ENCODE data around the gene LYRM4.

Gene LYRM4

GRCh38 chr6:5098501-5099270, 162.1 kb downstream of the LYRM4 start:
- no peak overlapping the region for H3K4me2 ChIP-seq (ENCODE audit: low read length)
- no peaks in the 10 kb centered on the region for H3K36me3 ChIP-seq (ENCODE audit: control insufficient read depth, insufficient read depth, low read length)
- no peaks in the 10 kb centered on the region for H3K9me3 ChIP-seq (ENCODE audit: control insufficient read depth, low read length)
- H3K27ac ChIP-seq, result no peak overlapping the region
- TF ChIP-seq CTCF (IDR thresholded peaks at IDR 0.05), result no peak
- H3K9ac ChIP-seq, result no peak overlapping the region
- no peaks in the 10 kb centered on the region for H3K79me2 ChIP-seq
- no peak overlapping the region for H3K4me3 ChIP-seq (ENCODE audit: low read depth, low read length)
- H3K4me1 ChIP-seq, result no peaks in the 10 kb centered on the region
- no peaks in the 10 kb centered on the region for H3K27me3 ChIP-seq (ENCODE audit: control insufficient read depth, insufficient read depth, low read length)
- no peak overlapping the region for H2AFZ ChIP-seq

- Histone ChIP-seq H2AFZ (no peak overlapping the region), H3K4me2 (ENCODE audit: low read length) (no peak overlapping the region), H3K9ac (no peak overlapping the region), H3K4me3 (ENCODE audit: low read depth, low read length) (no peak overlapping the region), H3K9me3 (ENCODE audit: control insufficient read depth, low read length) (no peaks in the 10 kb centered on the region), H3K27me3 (ENCODE audit: control insufficient read depth, insufficient read depth, low read length) (no peaks in the 10 kb centered on the region), H3K4me1 (no peaks in the 10 kb centered on the region), H3K36me3 (ENCODE audit: control insufficient read depth, insufficient read depth, low read length) (no peaks in the 10 kb centered on the region), H3K79me2 (no peaks in the 10 kb centered on the region), H3K27ac (no peak overlapping the region)
- TF ChIP-seq CTCF (IDR thresholded peaks at IDR 0.05), result no peak
These were observed 164.3 kb downstream of the LYRM4 start for GRCh38 chr6:5096482-5096881.

GRCh38 chr6:5095236-5095635, 165.5 kb downstream of the LYRM4 start:
- no peaks in the 10 kb centered on the region for H3K36me3 ChIP-seq (ENCODE audit: control insufficient read depth, insufficient read depth, low read length)
- no peaks in the 10 kb centered on the region for H3K27me3 ChIP-seq (ENCODE audit: control insufficient read depth, insufficient read depth, low read length)
- H3K27ac ChIP-seq, result no peak overlapping the region
- TF ChIP-seq CTCF (IDR thresholded peaks at IDR 0.05), result no peak
- H2AFZ ChIP-seq, result no peak overlapping the region
- no peak overlapping the region for H3K4me2 ChIP-seq (ENCODE audit: low read length)
- H3K9ac ChIP-seq, result no peak overlapping the region
- no peak overlapping the region for H3K4me3 ChIP-seq (ENCODE audit: low read depth, low read length)
- H3K9me3 ChIP-seq (ENCODE audit: control insufficient read depth, low read length), result no peaks in the 10 kb centered on the region
- H3K4me1 ChIP-seq, result no peaks in the 10 kb centered on the region
- no peaks in the 10 kb centered on the region for H3K79me2 ChIP-seq

- H3K9ac ChIP-seq, result no peak overlapping the region
- H3K4me2 ChIP-seq (ENCODE audit: low read length), result no peak overlapping the region
- H3K27ac ChIP-seq, result no peak overlapping the region
- H3K4me1 ChIP-seq, result no peaks in the 10 kb centered on the region
- no peak overlapping the region for H3K4me3 ChIP-seq (ENCODE audit: low read depth, low read length)
- H3K9me3 ChIP-seq (ENCODE audit: control insufficient read depth, low read length), result no peaks in the 10 kb centered on the region
- H3K36me3 ChIP-seq (ENCODE audit: control insufficient read depth, insufficient read depth, low read length), result no peaks in the 10 kb centered on the region
- no peaks in the 10 kb centered on the region for H3K27me3 ChIP-seq (ENCODE audit: control insufficient read depth, insufficient read depth, low read length)
- H3K79me2 ChIP-seq, result no peaks in the 10 kb centered on the region
- H2AFZ ChIP-seq, result no peak overlapping the region
- no peak for TF ChIP-seq CTCF (IDR thresholded peaks at IDR 0.05)
These were observed 166.4 kb downstream of the LYRM4 start for GRCh38 chr6:5094327-5094726.
